ENCODE results near the gene FBXL17. TPM values are rescaled to one million over a fixed set of nuclear protein-coding genes. Genes with fewer than 3 reads are reported as not detected.

The FBXL17 gene
- total and polyA plus RNA-seq, 2 of the 4 experiments (the other 2 are of a cell fraction): 3.9 to 8.1 TPM

DNA sequence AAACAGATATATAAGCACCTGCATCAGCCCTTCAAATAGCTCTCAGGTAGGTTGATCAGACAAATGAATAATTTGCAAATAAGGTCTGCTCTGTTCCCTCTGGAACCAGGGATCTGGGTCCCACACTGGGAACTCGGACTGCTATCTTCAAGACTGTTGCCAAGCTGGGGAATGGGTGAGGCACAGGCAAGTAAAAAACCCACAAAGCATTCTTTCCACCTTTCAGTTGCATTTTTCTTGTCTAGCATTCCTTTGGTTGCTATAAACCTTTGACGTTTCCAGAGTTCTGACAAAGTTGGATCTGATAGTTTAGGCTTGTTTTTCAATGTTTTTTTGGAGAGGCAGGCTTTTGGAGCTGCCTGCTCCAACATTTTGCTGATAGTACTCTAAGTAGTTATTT is 20.1 kb downstream of the FBXL17 start:
- intact Hi-C loops (cut with micrococcal nuclease): no loop called here
- WGBS, 2 experiments (ENCODE audit: extremely low coverage in 2 of 2, insufficient read length in 1 of 2): no CpG with 5 or more reads among the region's 2 CpGs

More for the DNA sequence above, 20.1 kb downstream of the FBXL17 start:
- no peak overlapping the region for H3K4me2 ChIP-seq (ENCODE audit: low read depth, low read length)
- TF ChIP-seq, protein P1, sequence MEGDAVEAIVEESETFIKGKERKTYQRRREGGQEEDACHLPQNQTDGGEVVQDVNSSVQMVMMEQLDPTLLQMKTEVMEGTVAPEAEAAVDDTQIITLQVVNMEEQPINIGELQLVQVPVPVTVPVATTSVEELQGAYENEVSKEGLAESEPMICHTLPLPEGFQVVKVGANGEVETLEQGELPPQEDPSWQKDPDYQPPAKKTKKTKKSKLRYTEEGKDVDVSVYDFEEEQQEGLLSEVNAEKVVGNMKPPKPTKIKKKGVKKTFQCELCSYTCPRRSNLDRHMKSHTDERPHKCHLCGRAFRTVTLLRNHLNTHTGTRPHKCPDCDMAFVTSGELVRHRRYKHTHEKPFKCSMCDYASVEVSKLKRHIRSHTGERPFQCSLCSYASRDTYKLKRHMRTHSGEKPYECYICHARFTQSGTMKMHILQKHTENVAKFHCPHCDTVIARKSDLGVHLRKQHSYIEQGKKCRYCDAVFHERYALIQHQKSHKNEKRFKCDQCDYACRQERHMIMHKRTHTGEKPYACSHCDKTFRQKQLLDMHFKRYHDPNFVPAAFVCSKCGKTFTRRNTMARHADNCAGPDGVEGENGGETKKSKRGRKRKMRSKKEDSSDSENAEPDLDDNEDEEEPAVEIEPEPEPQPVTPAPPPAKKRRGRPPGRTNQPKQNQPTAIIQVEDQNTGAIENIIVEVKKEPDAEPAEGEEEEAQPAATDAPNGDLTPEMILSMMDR (conservative IDR thresholded peaks at IDR 0.05; ENCODE audit: low read depth, low read length): no peak
- TF ChIP-seq, protein P2, sequence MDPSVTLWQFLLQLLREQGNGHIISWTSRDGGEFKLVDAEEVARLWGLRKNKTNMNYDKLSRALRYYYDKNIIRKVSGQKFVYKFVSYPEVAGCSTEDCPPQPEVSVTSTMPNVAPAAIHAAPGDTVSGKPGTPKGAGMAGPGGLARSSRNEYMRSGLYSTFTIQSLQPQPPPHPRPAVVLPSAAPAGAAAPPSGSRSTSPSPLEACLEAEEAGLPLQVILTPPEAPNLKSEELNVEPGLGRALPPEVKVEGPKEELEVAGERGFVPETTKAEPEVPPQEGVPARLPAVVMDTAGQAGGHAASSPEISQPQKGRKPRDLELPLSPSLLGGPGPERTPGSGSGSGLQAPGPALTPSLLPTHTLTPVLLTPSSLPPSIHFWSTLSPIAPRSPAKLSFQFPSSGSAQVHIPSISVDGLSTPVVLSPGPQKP (IDR thresholded peaks at IDR 0.05; ENCODE audit: borderline replicate concordance, low read depth, low read length): no peak
- TF ChIP-seq RCOR1 (IDR thresholded peaks at IDR 0.05; ENCODE audit: insufficient replicate concordance, low read length): no peak
- H3K18ac ChIP-seq (ENCODE audit: low read depth, low read length): no peak overlapping the region
- no peak overlapping the region for H2AK9ac ChIP-seq (replicated peaks; ENCODE audit: low read depth, low read length, poor library complexity)
- H4K91ac ChIP-seq (ENCODE audit: insufficient read depth, low read depth, low read length): no peak overlapping the region
- no peak overlapping the region for H2BK5ac ChIP-seq (ENCODE audit: low read depth, low read length, poor library complexity, severe bottlenecking)
- no peak overlapping the region for H3K27ac ChIP-seq (ENCODE audit: insufficient read depth, low read length)
- POLR2A ChIA-PET (ENCODE audit: unreplicated experiment): no interaction called here
- H3K9me1 ChIP-seq (ENCODE audit: insufficient read depth, low read length): no peaks in the 10 kb centered on the region; the same call in 1 of the 2 replicates
- H3K36me3 ChIP-seq (ENCODE audit: control insufficient read depth, insufficient read depth, low read length): no peaks in the 10 kb centered on the region
- no peaks in the 10 kb centered on the region for H3K27me3 ChIP-seq (ENCODE audit: control insufficient read depth, insufficient read depth, low read length)
- H2AK5ac ChIP-seq (ENCODE audit: low read depth, low read length): no peak overlapping the region
- ATAC-seq (ENCODE audit: low read depth): no peak
- H3K9me3 ChIP-seq (ENCODE audit: control insufficient read depth, insufficient read depth, low read length): no peaks in the 10 kb centered on the region
- H2BK20ac ChIP-seq (ENCODE audit: low read depth, low read length): no peak overlapping the region
- no peak overlapping the region for H2AFZ ChIP-seq (replicated peaks; ENCODE audit: low read length, poor library complexity)
- no peak overlapping the region for H3K14ac ChIP-seq (replicated peaks; ENCODE audit: low read depth, low read length)
- H3K56ac ChIP-seq (ENCODE audit: extremely low read depth, insufficient read depth, low read length): no peak overlapping the region
- H4K8ac ChIP-seq (ENCODE audit: low read depth in 2 of 2, low read length in 2 of 2): no peak overlapping the region
- H4K20me1 ChIP-seq (ENCODE audit: insufficient read depth, low read length): no peaks in the 10 kb centered on the region
- CTCF ChIA-PET: no interaction called here
- H3K9ac ChIP-seq (ENCODE audit: low read depth, low read length): no peak overlapping the region
- DNase-seq: no peak
- no peak overlapping the region for H3K23ac ChIP-seq (ENCODE audit: low read depth, low read length)
- no peak overlapping the region for H2BK15ac ChIP-seq (ENCODE audit: low read depth, low read length)
- H3K79me1 ChIP-seq (ENCODE audit: low read depth in 1 of 2, low read length in 2 of 2): no peaks in the 10 kb centered on the region; a peak in 1 of 4 replicates
- in situ Hi-C loops (cut with MboI; ENCODE audit: low sequenced_read_pairs) (no loop called here), dilution Hi-C loops (cut with HindIII; ENCODE audit: low sequenced_read_pairs, unreplicated experiment) (no loop called here)
- H3K4me3 ChIP-seq (ENCODE audit: insufficient read depth, low read depth, low read length): no peak overlapping the region
- H2BK120ac ChIP-seq (ENCODE audit: low read depth, low read length): no peak overlapping the region
- H3K4ac ChIP-seq (ENCODE audit: low read depth, low read length): no peak overlapping the region
- no TSS peak for BruUV-seq (replicated peaks)
- H3K4me1 ChIP-seq (ENCODE audit: control insufficient read depth, insufficient read depth, low read length): no peaks in the 10 kb centered on the region
- no peak overlapping the region for H4K5ac ChIP-seq (ENCODE audit: low read depth, low read length)

Data from IMR-90 (cell line).